Measurements from ENCODE around the gene PRDM2. TPM values are rescaled to one million over a fixed set of nuclear protein-coding genes. Genes with fewer than 3 reads are reported as not detected.
"Not testable (repeated sequence)": the region's sequence is repeated elsewhere in the genome, so short reads cannot be mapped to it uniquely, and the experiment has no call there.

Gene PRDM2
- total RNA-seq, 1 experiment from 2014 or later: 36.0 TPM

DNA sequence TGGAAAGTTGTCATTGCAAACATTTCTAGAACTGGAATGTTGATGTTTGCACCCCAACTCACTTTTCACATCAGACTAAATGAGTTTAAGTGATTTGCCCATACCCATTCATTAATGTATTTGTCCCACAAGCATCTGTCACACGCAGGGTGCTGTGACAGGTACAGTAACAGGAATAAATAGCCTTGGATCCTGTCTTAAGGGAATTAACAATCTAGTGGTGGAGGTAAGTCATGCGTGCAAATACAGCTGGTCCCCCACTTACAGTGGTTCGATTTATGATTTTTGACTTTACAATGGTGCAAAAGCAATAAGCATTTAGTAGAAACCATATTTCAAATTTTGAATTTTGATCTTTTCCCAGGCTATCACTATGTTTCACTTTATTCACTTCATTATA is 17.5 kb upstream of the PRDM2 start:
- Histone ChIP-seq H3K4me2 (ENCODE audit: low read depth, low read length, poor library complexity, severe bottlenecking) (peak overlapping the region; percentile 53), H3K79me2 (ENCODE audit: low read length) (no peaks in the 10 kb centered on the region), H3K9me3 (ENCODE audit: low read length) (0 out of 2 replicates have a peak, but pooled peaks cover 8% of the 10 kb centered on the region), H3K36me3 (ENCODE audit: insufficient read depth, low read length) (no peaks in the 10 kb centered on the region), H4K20me1 (ENCODE audit: insufficient read depth, low read depth, low read length) (no peaks in the 10 kb centered on the region), H3K27me3 (ENCODE audit: low read length) (no peaks in the 10 kb centered on the region), H3K4me1 (ENCODE audit: low read length) (peaks cover 37% of the 10 kb centered on the region), H3K9me2 (replicated peaks; ENCODE audit: insufficient read depth, low read length) (no peaks in the 10 kb centered on the region), H2AFZ (ENCODE audit: low read length) (no peak overlapping the region), H3K9ac (ENCODE audit: low read length) (no peak overlapping the region), H3K27ac (ENCODE audit: low read length) (peak overlapping the region; percentile 62), H3K4me3 (ENCODE audit: low read length) (no peak overlapping the region)
- peak; percentile 51 for DNase-seq

DNA sequence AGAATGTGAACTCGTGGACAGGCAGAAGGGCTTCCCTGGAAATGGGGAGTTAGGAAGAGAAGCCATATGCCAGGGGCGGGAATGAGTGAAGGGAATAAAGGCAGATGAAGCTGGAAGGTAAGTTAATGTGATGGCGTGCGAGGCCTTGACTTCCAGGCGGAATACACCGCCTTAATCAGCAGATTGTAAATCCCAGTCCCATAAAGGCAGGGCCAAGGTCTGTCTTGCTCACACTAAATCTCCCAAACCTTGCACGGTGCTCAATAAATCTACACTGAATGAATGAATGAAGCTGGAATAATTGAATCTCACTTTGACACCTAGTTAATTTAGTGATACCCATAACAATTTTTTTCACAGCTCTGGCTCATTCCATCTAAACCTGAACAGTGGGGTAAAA is 16.8 kb upstream of the PRDM2 start:
- H2AFZ ChIP-seq (ENCODE audit: low read length): no peak overlapping the region
- no peaks in the 10 kb centered on the region for H3K9me2 ChIP-seq (replicated peaks; ENCODE audit: insufficient read depth, low read length)
- no peak for DNase-seq

DNA sequence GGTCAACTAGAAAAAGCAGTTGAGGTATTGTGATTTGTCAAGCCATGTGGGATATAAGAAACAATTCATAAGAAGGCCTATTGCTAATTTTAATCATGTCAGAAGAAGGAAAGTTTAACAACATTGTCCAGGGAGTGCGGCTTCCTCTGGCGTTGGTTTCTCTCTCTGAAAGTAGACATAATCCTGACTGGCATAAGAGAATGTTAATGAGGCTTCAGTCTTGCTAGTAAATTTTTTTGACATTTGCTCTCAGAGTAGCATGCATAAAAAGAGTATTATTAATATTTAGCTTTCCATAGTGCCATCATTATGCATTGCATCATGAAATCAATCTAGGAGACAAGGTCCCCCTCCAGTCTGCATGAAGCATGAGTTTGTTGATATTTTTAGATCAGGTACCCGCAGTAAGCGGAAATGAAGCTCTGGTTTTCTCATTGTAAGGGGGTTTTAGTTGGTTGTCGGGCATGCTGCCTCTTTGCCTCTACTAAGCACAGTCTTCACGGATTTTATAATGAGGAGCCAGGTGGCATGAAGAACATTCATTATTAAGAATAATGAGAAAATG is 12.8 kb upstream of the PRDM2 start:
- Histone ChIP-seq H3K4me2 (ENCODE audit: low read depth, low read length, poor library complexity, severe bottlenecking) (peak overlapping the region; percentile 58), H3K9ac (ENCODE audit: low read length) (no peak overlapping the region), H3K36me3 (ENCODE audit: insufficient read depth, low read length) (no peaks in the 10 kb centered on the region), H3K27me3 (ENCODE audit: low read length) (no peaks in the 10 kb centered on the region), H2AFZ (ENCODE audit: low read length) (peak overlapping the region; percentile 54), H3K4me3 (ENCODE audit: low read length) (peak overlapping the region; percentile 13), H3K9me3 (ENCODE audit: low read length) (peaks cover 6% of the 10 kb centered on the region), H3K27ac (ENCODE audit: low read length) (peak overlapping the region; percentile 58), H3K9me2 (replicated peaks; ENCODE audit: insufficient read depth, low read length) (no peaks in the 10 kb centered on the region), H3K4me1 (ENCODE audit: low read length) (peaks cover 42% of the 10 kb centered on the region), H3K79me2 (ENCODE audit: low read length) (no peaks in the 10 kb centered on the region), H4K20me1 (ENCODE audit: insufficient read depth, low read depth, low read length) (no peaks in the 10 kb centered on the region)
- DNase-seq: peak; percentile 65

More for the DNA sequence above, 16.8 kb upstream of the PRDM2 start:
- Histone ChIP-seq H3K4me3 (ENCODE audit: low read length) (no peak overlapping the region), H3K4me1 (ENCODE audit: low read length) (peaks cover 44% of the 10 kb centered on the region), H3K4me2 (ENCODE audit: low read depth, low read length, poor library complexity, severe bottlenecking) (peak overlapping the region; percentile 53), H3K79me2 (ENCODE audit: low read length) (no peaks in the 10 kb centered on the region), H3K9me3 (ENCODE audit: low read length) (0 out of 2 replicates have a peak, but pooled peaks cover 5% of the 10 kb centered on the region), H4K20me1 (ENCODE audit: insufficient read depth, low read depth, low read length) (no peaks in the 10 kb centered on the region), H3K9ac (ENCODE audit: low read length) (no peak overlapping the region; the same call in 1 of the 2 replicates), H3K27ac (ENCODE audit: low read length) (peak overlapping the region; percentile 62), H3K36me3 (ENCODE audit: insufficient read depth, low read length) (no peaks in the 10 kb centered on the region), H3K27me3 (ENCODE audit: low read length) (no peaks in the 10 kb centered on the region)

DNA sequence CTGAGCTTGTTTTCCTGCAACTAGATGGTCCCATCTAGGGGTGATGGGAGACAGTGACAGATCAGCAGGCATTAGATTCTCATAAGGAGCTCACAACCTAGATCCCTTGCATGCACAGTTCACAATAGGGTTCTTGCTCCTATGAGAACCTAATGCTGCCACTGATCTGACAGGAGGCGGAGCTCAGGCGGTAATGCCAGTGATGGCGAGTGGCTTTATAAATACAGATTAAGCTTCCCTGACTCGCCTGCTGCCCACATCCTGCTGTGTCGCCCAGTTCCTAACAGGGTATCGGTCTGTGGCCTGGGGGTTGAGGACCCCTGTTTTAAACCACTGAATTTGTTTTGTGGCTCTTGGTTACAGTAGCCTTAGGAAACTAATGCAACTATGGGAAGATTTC is 6.9 kb upstream of the PRDM2 start:
- not testable (repeated sequence) for H3K79me2 ChIP-seq (ENCODE audit: low read length); H3K36me3 ChIP-seq (ENCODE audit: insufficient read depth, low read length); DNase-seq; H3K27ac ChIP-seq (ENCODE audit: low read length); H3K9me3 ChIP-seq (ENCODE audit: low read length); H3K9me2 ChIP-seq (replicated peaks; ENCODE audit: insufficient read depth, low read length); H2AFZ ChIP-seq (ENCODE audit: low read length); H4K20me1 ChIP-seq (ENCODE audit: insufficient read depth, low read depth, low read length); H3K9ac ChIP-seq (ENCODE audit: low read length); H3K4me2 ChIP-seq (ENCODE audit: low read depth, low read length, poor library complexity, severe bottlenecking); H3K4me1 ChIP-seq (ENCODE audit: low read length); H3K4me3 ChIP-seq (ENCODE audit: low read length); H3K27me3 ChIP-seq (ENCODE audit: low read length)

DNA sequence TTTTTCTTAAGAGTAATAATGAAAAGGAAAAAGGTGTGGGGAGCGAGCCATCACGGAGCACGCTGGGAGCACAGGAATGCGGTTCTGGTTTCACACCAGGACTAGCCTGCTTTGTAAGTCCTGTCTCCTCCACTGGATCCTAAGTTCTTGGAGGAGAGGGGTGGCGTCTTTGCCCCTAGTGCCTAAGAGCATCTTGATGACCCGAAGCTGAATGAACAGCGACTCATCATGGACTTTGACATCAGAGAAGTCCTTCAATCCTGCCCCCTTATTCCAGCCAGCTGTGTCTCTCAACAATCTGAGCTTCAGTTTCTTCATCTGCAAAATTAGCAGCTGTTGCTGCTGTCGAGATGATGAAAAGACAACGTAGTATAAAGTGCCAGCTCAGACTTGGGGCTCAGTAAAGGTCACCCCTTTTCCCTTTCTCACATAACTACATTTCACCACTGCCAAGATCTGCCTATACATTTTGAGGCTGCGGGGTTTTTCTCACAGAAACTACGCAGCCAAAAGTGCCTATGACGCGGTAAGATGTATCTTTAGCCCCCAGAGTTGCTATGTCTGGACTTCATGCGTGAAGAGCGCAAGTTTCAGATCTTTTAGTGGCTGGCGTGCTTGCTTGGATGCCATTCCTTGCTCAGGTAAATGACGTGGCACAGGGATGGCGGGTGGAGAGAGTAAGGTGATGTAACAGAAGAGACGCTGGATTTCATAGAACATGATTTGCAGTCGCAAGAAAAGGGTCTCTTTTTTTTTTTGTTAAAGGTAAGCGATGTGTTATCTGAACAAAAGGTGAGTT is 4.9 kb upstream of the PRDM2 start:
- H3K4me1 ChIP-seq (ENCODE audit: low read length): peaks cover 7% of the 10 kb centered on the region
- H3K4me3 ChIP-seq (ENCODE audit: low read length): no peak overlapping the region
- no peak overlapping the region for H3K9ac ChIP-seq (ENCODE audit: low read length)
- no peak overlapping the region for H2AFZ ChIP-seq (ENCODE audit: low read length)
- H3K9me3 ChIP-seq (ENCODE audit: low read length): peaks cover 3% of the 10 kb centered on the region; the same call in 1 of the 2 replicates
- no peaks in the 10 kb centered on the region for H3K9me2 ChIP-seq (replicated peaks; ENCODE audit: insufficient read depth, low read length)
- no peak overlapping the region for H3K4me2 ChIP-seq (ENCODE audit: low read depth, low read length, poor library complexity, severe bottlenecking)
- no peaks in the 10 kb centered on the region for H4K20me1 ChIP-seq (ENCODE audit: insufficient read depth, low read depth, low read length)
- DNase-seq: no peak
- H3K36me3 ChIP-seq (ENCODE audit: insufficient read depth, low read length): no peaks in the 10 kb centered on the region
- H3K27ac ChIP-seq (ENCODE audit: low read length): no peak overlapping the region
- H3K79me2 ChIP-seq (ENCODE audit: low read length): no peaks in the 10 kb centered on the region
- no peaks in the 10 kb centered on the region for H3K27me3 ChIP-seq (ENCODE audit: low read length)

DNA sequence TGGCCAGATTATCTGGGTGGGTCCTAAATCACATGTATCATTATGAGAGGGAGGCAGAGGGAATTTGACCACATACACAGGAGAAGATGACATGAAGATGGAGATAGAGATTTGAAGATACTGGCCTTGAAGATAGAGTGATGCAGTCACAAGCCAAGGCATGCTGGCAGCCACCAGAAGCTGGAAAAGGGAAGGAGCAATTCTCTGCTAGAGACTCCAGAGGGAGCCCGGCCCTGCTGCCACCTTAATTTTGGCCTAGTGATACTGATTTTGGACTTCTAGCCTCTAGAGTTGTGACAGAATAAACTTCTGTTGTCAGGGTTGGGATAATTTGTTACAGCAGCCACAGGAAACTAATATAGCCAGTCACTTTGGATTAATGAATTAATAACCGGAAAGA is 2.2 kb upstream of the PRDM2 start:
- H3K4me1 ChIP-seq (ENCODE audit: low read length): peaks cover 30% of the 10 kb centered on the region
- H3K27me3 ChIP-seq (ENCODE audit: low read length): peaks cover 3% of the 10 kb centered on the region; the same call in 1 of the 2 replicates
- no peaks in the 10 kb centered on the region for H3K36me3 ChIP-seq (ENCODE audit: insufficient read depth, low read length)
- peaks cover 3% of the 10 kb centered on the region; the same call in 1 of the 2 replicates for H3K9me3 ChIP-seq (ENCODE audit: low read length)
- H4K20me1 ChIP-seq (ENCODE audit: insufficient read depth, low read depth, low read length): peaks cover 6% of the 10 kb centered on the region; the same call in 1 of the 2 replicates
- H3K27ac ChIP-seq (ENCODE audit: low read length): no peak overlapping the region
- no peaks in the 10 kb centered on the region for H3K9me2 ChIP-seq (replicated peaks; ENCODE audit: insufficient read depth, low read length)
- no peak overlapping the region for H3K9ac ChIP-seq (ENCODE audit: low read length)
- no peak overlapping the region for H3K4me2 ChIP-seq (ENCODE audit: low read depth, low read length, poor library complexity, severe bottlenecking)
- no peak overlapping the region for H3K4me3 ChIP-seq (ENCODE audit: low read length)
- no peaks in the 10 kb centered on the region for H3K79me2 ChIP-seq (ENCODE audit: low read length)
- peak; percentile 64 for DNase-seq
- H2AFZ ChIP-seq (ENCODE audit: low read length): no peak overlapping the region

DNA sequence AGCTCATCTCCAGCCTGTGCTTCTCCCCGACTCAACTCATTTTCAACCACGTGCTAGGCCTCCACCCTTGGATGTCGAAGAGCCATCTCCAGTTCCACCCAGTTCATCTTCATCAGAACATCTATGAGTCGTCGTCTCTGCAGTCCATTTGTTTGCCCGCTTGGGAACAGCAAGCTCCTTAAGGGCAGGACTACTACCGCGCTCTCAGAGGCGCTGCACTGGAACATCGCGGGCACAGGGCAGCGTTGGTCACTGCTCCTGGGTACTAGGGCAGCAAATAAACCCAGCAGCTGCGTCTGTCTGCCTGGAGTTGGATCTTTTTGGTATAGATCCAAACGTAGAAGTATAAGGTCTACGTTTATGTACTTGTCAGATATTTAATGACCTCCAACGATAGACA is 478 bp upstream of the PRDM2 start:
- H3K36me3 ChIP-seq (ENCODE audit: insufficient read depth, low read length): no peaks in the 10 kb centered on the region
- peak overlapping the region; percentile 63 for H3K4me2 ChIP-seq (ENCODE audit: low read depth, low read length, poor library complexity, severe bottlenecking)
- DNase-seq: no peak
- peaks cover 36% of the 10 kb centered on the region for H3K4me1 ChIP-seq (ENCODE audit: low read length)
- H3K9me3 ChIP-seq (ENCODE audit: low read length): peaks cover 3% of the 10 kb centered on the region; the same call in 1 of the 2 replicates
- H4K20me1 ChIP-seq (ENCODE audit: insufficient read depth, low read depth, low read length): peaks cover 20% of the 10 kb centered on the region; the same call in 1 of the 2 replicates
- H3K4me3 ChIP-seq (ENCODE audit: low read length): peak overlapping the region; percentile 77
- no peak overlapping the region for H3K27ac ChIP-seq (ENCODE audit: low read length)
- H3K27me3 ChIP-seq (ENCODE audit: low read length): peaks cover 5% of the 10 kb centered on the region; the same call in 1 of the 2 replicates
- H3K9ac ChIP-seq (ENCODE audit: low read length): peak overlapping the region; percentile 72
- H2AFZ ChIP-seq (ENCODE audit: low read length): peak overlapping the region; percentile 99
- no peaks in the 10 kb centered on the region for H3K9me2 ChIP-seq (replicated peaks; ENCODE audit: insufficient read depth, low read length)
- H3K79me2 ChIP-seq (ENCODE audit: low read length): no peaks in the 10 kb centered on the region

DNA sequence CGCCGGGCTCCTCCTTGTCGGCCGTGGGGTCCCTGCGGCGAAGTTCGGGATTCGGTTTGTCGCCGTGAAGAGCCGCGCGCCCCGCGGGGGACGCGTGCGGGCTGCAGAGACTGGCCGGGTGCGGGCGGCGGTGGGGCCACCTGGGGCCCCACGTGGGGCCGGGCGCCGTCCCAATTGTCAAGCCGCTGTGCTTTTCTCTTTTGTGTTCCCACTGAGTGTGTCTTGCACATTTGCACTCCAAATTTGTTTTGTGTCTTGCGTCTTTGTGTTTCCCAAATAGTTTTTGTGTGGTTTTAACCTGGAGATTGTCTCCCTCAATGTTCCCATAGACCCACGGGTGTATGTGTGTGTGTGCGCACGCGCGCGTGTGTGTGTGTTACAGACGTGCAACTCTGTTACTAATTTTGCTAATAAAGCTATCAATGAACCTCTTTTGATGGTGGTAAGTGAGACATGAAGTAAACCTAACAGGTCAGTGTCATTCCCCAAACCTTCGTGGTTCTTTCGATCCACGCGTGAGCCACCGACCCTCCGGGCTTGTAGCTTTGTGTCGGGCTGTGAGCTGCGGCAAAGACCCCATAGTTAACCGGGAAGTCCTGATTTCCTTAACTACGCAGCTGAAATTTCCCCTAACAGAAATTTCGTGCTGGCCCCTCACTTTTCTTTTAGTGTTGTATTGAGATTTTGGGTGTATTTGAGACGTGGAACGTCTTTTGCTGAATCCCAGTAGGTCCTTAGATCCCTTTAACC is 708 bp downstream of the PRDM2 start:
- no peaks in the 10 kb centered on the region for H3K9me2 ChIP-seq (replicated peaks; ENCODE audit: insufficient read depth, low read length)
- no peaks in the 10 kb centered on the region for H3K79me2 ChIP-seq (ENCODE audit: low read length)
- H3K27ac ChIP-seq (ENCODE audit: low read length): peak overlapping the region; percentile 12; the same call in 1 of the 2 replicates
- H4K20me1 ChIP-seq (ENCODE audit: insufficient read depth, low read depth, low read length): peaks cover 29% of the 10 kb centered on the region; the same call in 1 of the 2 replicates
- H3K27me3 ChIP-seq (ENCODE audit: low read length): peaks cover 5% of the 10 kb centered on the region; the same call in 1 of the 2 replicates
- peak overlapping the region; percentile 77 for H3K4me3 ChIP-seq (ENCODE audit: low read length)
- DNase-seq: peak; percentile 59
- H3K9me3 ChIP-seq (ENCODE audit: low read length): peaks cover 3% of the 10 kb centered on the region; the same call in 1 of the 2 replicates
- H3K36me3 ChIP-seq (ENCODE audit: insufficient read depth, low read length): no peaks in the 10 kb centered on the region
- peak overlapping the region; percentile 72 for H3K9ac ChIP-seq (ENCODE audit: low read length)
- H2AFZ ChIP-seq (ENCODE audit: low read length): peak overlapping the region; percentile 96
- H3K4me1 ChIP-seq (ENCODE audit: low read length): peaks cover 36% of the 10 kb centered on the region
- H3K4me2 ChIP-seq (ENCODE audit: low read depth, low read length, poor library complexity, severe bottlenecking): peak overlapping the region; percentile 90

Measured in Karpas-422 (cell line).